ENCODE data around the gene RGS3.

GRCh38 chr9:113526231-113526746 is 62.8 kb downstream of the RGS3 start:
- no peak for TF ChIP-seq EP300 (IDR thresholded peaks at IDR 0.05; ENCODE audit: borderline replicate concordance)
- no peak for TF ChIP-seq REST (IDR thresholded peaks at IDR 0.05; ENCODE audit: low read depth)
- no peak for TF ChIP-seq TAF1 (IDR thresholded peaks at IDR 0.05; ENCODE audit: low read depth)
- TF ChIP-seq EGR1 (IDR thresholded peaks at IDR 0.05), result no peak
- no peak for TF ChIP-seq USF1 (IDR thresholded peaks at IDR 0.05)
- no peak for TF ChIP-seq YY1 (IDR thresholded peaks at IDR 0.05; ENCODE audit: low read depth)
- no peak for TF ChIP-seq RAD21 (IDR thresholded peaks at IDR 0.05; ENCODE audit: low read depth)
- TF ChIP-seq CEBPB (IDR thresholded peaks at IDR 0.05), result no peak
- no peak for TF ChIP-seq TCF12 (IDR thresholded peaks at IDR 0.05; ENCODE audit: low read depth)

Measured in Ishikawa (cell line).